C4-2B (cell line): ENCODE results near the gene DZANK1.
A peak's percentile ranks its signal among the peaks of the same experiment; 100 is the strongest.
"Not testable (repeated sequence)": the region's sequence is repeated elsewhere in the genome, so short reads cannot be mapped to it uniquely, and the experiment has no call there.

Experiments
- H3K27ac ChIP-seq: fragments of 450-650 bp; 2 replicates; pipeline ENCODE4 v1.5.1; 2017
- ZFX ChIP-seq: fragments of 450-650 bp; IDR thresholded peaks from 2 replicates; pipeline ENCODE4 v1.6.1; 2017
- TF ChIP-seq, protein P1 (sequence below): fragments of 450-650 bp; conservative IDR thresholded peaks from 2 replicates; pipeline ENCODE4 v1.5.1; 2017; ENCODE audit warnings: mild to moderate bottlenecking

The DZANK1 gene

GRCh38 chr20:18504479-18505060 lies 37.7 kb upstream of the DZANK1 start:
- TF ChIP-seq ZFX: no peak
- TF ChIP-seq, protein P1, sequence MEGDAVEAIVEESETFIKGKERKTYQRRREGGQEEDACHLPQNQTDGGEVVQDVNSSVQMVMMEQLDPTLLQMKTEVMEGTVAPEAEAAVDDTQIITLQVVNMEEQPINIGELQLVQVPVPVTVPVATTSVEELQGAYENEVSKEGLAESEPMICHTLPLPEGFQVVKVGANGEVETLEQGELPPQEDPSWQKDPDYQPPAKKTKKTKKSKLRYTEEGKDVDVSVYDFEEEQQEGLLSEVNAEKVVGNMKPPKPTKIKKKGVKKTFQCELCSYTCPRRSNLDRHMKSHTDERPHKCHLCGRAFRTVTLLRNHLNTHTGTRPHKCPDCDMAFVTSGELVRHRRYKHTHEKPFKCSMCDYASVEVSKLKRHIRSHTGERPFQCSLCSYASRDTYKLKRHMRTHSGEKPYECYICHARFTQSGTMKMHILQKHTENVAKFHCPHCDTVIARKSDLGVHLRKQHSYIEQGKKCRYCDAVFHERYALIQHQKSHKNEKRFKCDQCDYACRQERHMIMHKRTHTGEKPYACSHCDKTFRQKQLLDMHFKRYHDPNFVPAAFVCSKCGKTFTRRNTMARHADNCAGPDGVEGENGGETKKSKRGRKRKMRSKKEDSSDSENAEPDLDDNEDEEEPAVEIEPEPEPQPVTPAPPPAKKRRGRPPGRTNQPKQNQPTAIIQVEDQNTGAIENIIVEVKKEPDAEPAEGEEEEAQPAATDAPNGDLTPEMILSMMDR: no peak
- H3K27ac ChIP-seq: no peak overlapping the region

DNA sequence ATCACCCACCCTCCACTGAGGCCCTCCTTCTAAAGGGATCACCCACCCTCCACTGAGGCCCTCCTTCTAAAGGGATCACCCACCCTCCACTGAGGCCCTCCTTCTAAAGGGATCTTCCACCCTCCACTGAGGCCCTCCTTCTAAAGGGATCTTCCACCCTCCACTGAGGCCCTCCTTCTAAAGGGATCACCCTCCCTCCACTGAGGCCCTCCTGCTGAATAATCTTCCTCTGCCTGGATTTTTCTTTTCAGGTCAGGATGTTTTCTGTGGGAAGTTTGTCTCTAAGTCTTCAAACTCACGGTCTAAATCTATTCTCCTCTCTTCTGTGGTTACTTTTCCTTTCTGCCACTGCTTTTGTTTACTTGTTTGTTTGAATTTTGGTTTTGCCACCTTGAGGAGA lies 34.8 kb upstream of the DZANK1 start:
- H3K27ac ChIP-seq: not testable (repeated sequence)

DNA sequence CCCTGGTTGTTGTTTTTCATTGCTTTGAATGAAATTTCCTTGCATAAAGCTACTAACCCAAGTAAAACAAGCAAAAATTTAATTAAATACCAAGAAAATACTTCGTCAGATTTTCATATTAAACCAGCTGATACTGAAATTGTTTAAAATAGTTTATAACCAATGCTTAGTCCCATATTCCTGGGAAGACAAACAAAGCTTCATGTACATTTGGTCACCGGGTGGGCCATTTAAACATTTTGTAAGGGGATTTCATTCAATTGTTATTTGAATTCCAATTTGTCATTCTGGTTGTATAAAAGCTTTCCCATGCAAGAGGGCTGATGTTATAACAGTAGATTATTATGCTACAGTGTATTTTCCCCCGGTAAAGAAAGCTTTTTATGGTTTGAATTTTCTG lies 30.8 kb upstream of the DZANK1 start:
- no peak overlapping the region for H3K27ac ChIP-seq
- TF ChIP-seq ZFX: no peak
- TF ChIP-seq, protein P1: no peak

GRCh38 chr20:18496740-18497592 lies 30.1 kb upstream of the DZANK1 start, which contains the start of gene RBBP9:
Gene RBBP9 (minus strand): TSS chr20:18497225. CDS start chr20:18497167, 58 bp downstream.
- H3K27ac ChIP-seq: peak within 1 kb of the TSS; percentile 57
- TF ChIP-seq ZFX: 0 out of 2 replicates have a peak, but pooled peaks have one; percentile 24
- TF ChIP-seq, protein P1: no peak

DNA sequence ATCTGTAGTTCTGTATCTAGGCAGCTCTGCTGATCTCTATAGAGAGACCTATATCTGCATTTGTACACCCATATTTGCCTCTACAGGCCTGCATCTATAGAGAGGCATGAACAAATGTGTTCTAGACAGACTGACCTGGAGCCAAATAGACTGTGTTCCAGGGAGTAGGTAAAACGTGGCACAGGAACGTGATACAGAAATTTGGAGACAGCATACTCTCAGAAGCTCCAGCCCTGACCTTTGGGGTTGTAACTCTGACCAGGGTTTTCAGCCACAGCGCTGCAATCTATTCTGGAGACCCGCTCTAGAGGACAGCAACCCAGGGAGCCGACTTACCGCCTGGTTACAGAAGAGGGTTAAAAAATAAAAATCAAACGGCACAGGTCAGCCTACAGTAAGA lies 29.2 kb upstream of the DZANK1 start:
- no peak overlapping the region for H3K27ac ChIP-seq
- no peak for TF ChIP-seq ZFX
- TF ChIP-seq, protein P1: no peak

GRCh38 chr20:18488301-18488700 lies 21.5 kb upstream of the DZANK1 start:
- H3K27ac ChIP-seq: no peak overlapping the region
- TF ChIP-seq, protein P1: no peak
- TF ChIP-seq ZFX: no peak

DNA sequence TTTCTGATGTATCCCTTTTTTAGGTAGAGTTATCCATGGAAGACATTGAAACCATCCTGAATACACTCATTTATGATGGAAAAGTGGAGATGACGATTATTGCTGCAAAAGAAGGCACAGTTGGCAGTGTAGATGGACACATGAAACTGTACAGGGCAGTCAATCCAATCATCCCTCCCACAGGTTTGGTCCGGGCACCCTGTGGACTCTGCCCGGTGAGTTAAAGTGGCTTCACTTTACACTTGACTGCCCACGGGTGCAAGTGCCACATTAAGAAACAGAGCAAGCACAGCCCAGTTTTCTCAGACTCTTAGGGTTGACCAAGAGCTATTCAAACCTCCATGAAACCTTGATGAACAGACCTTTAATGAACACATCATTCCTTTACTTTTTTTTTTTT lies 14.8 kb upstream of the DZANK1 start:
- TF ChIP-seq, protein P1: no peak
- no peak for TF ChIP-seq ZFX
- H3K27ac ChIP-seq: no peak overlapping the region
